Panc1 (cell line): Measurements from ENCODE around the gene ID1. TPM values are rescaled to one million over a fixed set of nuclear protein-coding genes. Genes with fewer than 3 reads are reported as not detected.

Source experiments
- ATAC-seq: fragments of 200-7000 bp; cut with Tn5 transposase; 2 replicates; pipeline ENCODE4 v1.9.1; 2020; ENCODE audit warnings: mild to moderate bottlenecking, moderate library complexity
- BruUV-seq: library from RNA; stranded (reverse); fragments of 400-500 nt; replicated peaks from 2 replicates; lab custom pipeline; 2021; lab: Mats Ljungman, UMichigan
- CTCF ChIA-PET: fragments of 300-600 bp; sonication (Branson Sonifier 250); formaldehyde crosslinking; loops from one replicate; lab custom pipeline; 2022; ENCODE audit warnings: antibody characterized with exemption; lab: Charles Lee
- POLR2A ChIA-PET: fragments of 300-600 bp; sonication (Branson Sonifier 250); formaldehyde crosslinking; loops from one replicate; lab custom pipeline; 2022; ENCODE audit warnings: antibody characterized with exemption; lab: Charles Lee
- DNase-seq: peaks from one replicate; pipeline ENCODE4 v3.0.0-alpha.2; 2010; ENCODE audit warnings: low read depth, low spot score
- H3K27ac ChIP-seq: 2 replicates; pipeline ENCODE4 v1.5.1; 2011; ENCODE audit warnings: mild to moderate bottlenecking, low read length, inconsistent platforms
- H3K27me3 ChIP-seq: fragments of 200-500 bp; sonication (Bioruptor generic); 2 replicates; pipeline ENCODE4 v1.6.0; 2014; ENCODE audit warnings: low read length, inconsistent platforms; ENCODE audit not compliant: control insufficient read depth, insufficient read depth
- H3K36me3 ChIP-seq: fragments of 200-500 bp; sonication (Bioruptor generic); 2 replicates; pipeline ENCODE4 v1.5.1; 2014; ENCODE audit warnings: inconsistent platforms, mild to moderate bottlenecking, low read length, moderate library complexity; ENCODE audit not compliant: control insufficient read depth, insufficient read depth
- H3K4me1 ChIP-seq: 2 replicates; pipeline ENCODE4 v1.5.1; 2011; ENCODE audit warnings: inconsistent platforms, mild to moderate bottlenecking, low read length, moderate library complexity; ENCODE audit not compliant: control insufficient read depth, insufficient read depth
- H3K4me3 ChIP-seq, 2 experiments: 2 replicates each; pipeline ENCODE4 v1.5.1; 2011 to 2012; ENCODE audit warnings: low read depth in 2 of 2, low read length in 2 of 2, mild to moderate bottlenecking in 2 of 2, inconsistent platforms in 1 of 2, moderate library complexity in 1 of 2
- H3K9me3 ChIP-seq: fragments of 200-500 bp; sonication (Bioruptor generic); 2 replicates; pipeline ENCODE4 v1.5.1; 2014; ENCODE audit warnings: low read depth, mild to moderate bottlenecking, inconsistent platforms, low read length, moderate library complexity; ENCODE audit not compliant: control insufficient read depth, insufficient read depth
- CTCF ChIP-seq: fragments of 450-650 bp; IDR thresholded peaks from 2 replicates; pipeline ENCODE4 v1.5.1; 2017; ENCODE audit warnings: mild to moderate bottlenecking
- POLR2AphosphoS5 ChIP-seq: IDR thresholded peaks from 2 replicates; pipeline ENCODE4 v1.6.1; 2012; ENCODE audit warnings: mild to moderate bottlenecking, low read depth, low read length, moderate library complexity
- REST ChIP-seq, 2 experiments: IDR thresholded peaks; 2 replicates each; pipeline ENCODE4 v1.6.1; 2011 to 2012; ENCODE audit warnings: low read depth in 2 of 2, control low read depth in 1 of 2, low read length in 1 of 2, mild to moderate bottlenecking in 1 of 2, moderate library complexity in 1 of 2; ENCODE audit not compliant: insufficient read depth in 1 of 2
- SIN3A ChIP-seq: IDR thresholded peaks from 2 replicates; pipeline ENCODE4 v1.6.1; 2012; ENCODE audit warnings: low read depth, mild to moderate bottlenecking, low read length, moderate library complexity, borderline replicate concordance; ENCODE audit not compliant: insufficient read depth
- TCF7L2 ChIP-seq: IDR thresholded peaks from 2 replicates; pipeline ENCODE4 v1.6.1; 2011; ENCODE audit warnings: mild to moderate bottlenecking, low read depth, low read length, inconsistent platforms
- in situ Hi-C: cut with HindIII; loops from 2 replicates; pipeline ENCODE4 v1.10.0; 2016; ENCODE audit warnings: low sequenced_read_pairs, low pct_unique_long_range_greater_than_20kb
- intact Hi-C: fragments of 100-400 bp; cut with micrococcal nuclease; formaldehyde crosslinking; loops from one replicate; pipeline ENCODE4 v1.10.0; 2022; ENCODE audit not compliant: unreplicated experiment
- total RNA-seq: library from RNA; stranded (reverse); gene quantifications from one replicate; pipeline ENCODE4 v1.2.1, GENCODE V29; 2021; ENCODE audit not compliant: unreplicated experiment

The ID1 gene
- total RNA-seq, 1 experiment from 2014 or later = 152 TPM

- DNase-seq (no peak), ATAC-seq (no peak)
- ChIA-PET POLR2A (interaction anchor here (0.7 kb wide), 1 partner anchor 79 kb away, joined by 4 read pairs; no protein-coding TSS in a partner anchor), CTCF (interaction anchor here (0.5 to 1.1 kb wide), 4 partner anchors 20 to 73 kb away, joined by 3 read pairs; no protein-coding TSS in a partner anchor)
- H3K27ac ChIP-seq = no peak overlapping the region
- no peak overlapping the region for H3K4me3 ChIP-seq
- intact Hi-C loops = no loop called here
- no peaks in the 10 kb centered on the region for H3K27me3 ChIP-seq
- in situ Hi-C loops = no loop called here
- H3K36me3 ChIP-seq = no peaks in the 10 kb centered on the region
- no peaks in the 10 kb centered on the region for H3K9me3 ChIP-seq
- TF ChIP-seq POLR2AphosphoS5 (no peak), TCF7L2 (no peak), REST (IDR thresholded peaks at IDR 0.05; ENCODE audit: insufficient read depth in 1 of 2, low read depth in 2 of 2, low read length in 1 of 2) (no peak), SIN3A (no peak), CTCF (no peak)
- no peaks in the 10 kb centered on the region for H3K4me1 ChIP-seq
- BruUV-seq = no TSS peak
Observed at GRCh38 chr20:31641391-31641790, 36.3 kb downstream of the ID1 start.

- DNase-seq = no peak
- no peak for TF ChIP-seq POLR2AphosphoS5
- TF ChIP-seq TCF7L2 = no peak
- TF ChIP-seq SIN3A = no peak
- no peak for TF ChIP-seq REST (IDR thresholded peaks at IDR 0.05; ENCODE audit: insufficient read depth in 1 of 2, low read depth in 2 of 2, low read length in 1 of 2)
- no peak for ATAC-seq
- Histone ChIP-seq H3K27ac (no peak overlapping the region), H3K36me3 (no peaks in the 10 kb centered on the region), H3K4me3 (no peak overlapping the region), H3K9me3 (no peaks in the 10 kb centered on the region), H3K27me3 (no peaks in the 10 kb centered on the region), H3K4me1 (no peaks in the 10 kb centered on the region)
- POLR2A ChIA-PET = no interaction called here
- in situ Hi-C loops = no loop called here
- BruUV-seq = no TSS peak
- intact Hi-C loops = no loop called here
- CTCF ChIA-PET = interaction anchor here (0.7 to 2.6 kb wide), 2 partner anchors 9 to 85 kb away, joined by 5 to 16 read pairs; no protein-coding TSS in a partner anchor
Observed at GRCh38 chr20:31642837-31643236, 37.7 kb downstream of the ID1 start.
